ENCODE measurements around the gene MIAT. TPM values are rescaled to one million over a fixed set of nuclear protein-coding genes. Genes with fewer than 3 reads are reported as not detected.

MIAT gene
- total RNA-seq, 2 experiments from 2014 or later: 52.3 to 58.7 TPM

GRCh38 chr22:26617271-26618199 lies 39.9 kb upstream of the MIAT start, which contains the start of gene CRYBB1:
Gene CRYBB1, minus strand, starts transcription at chr22:26618027. Its CDS starts 1,708 bp downstream, at chr22:26616319.
- H3K27ac Mint-ChIP-seq: no peak within 1 kb of the TSS
- H3K27me3 Mint-ChIP-seq: no peaks in the 10 kb centered on the region
- no peaks in the 10 kb centered on the region for H3K4me1 Mint-ChIP-seq (ENCODE audit: low read depth)
- intact Hi-C loops (cut with micrococcal nuclease): no loop called here
- CTCF ChIA-PET: no interaction called here
- POLR2A ChIA-PET: no interaction called here
- no peaks in the 10 kb centered on the region for H3K36me3 Mint-ChIP-seq
- no peak for DNase-seq
- H3K4me3 Mint-ChIP-seq: no peak within 1 kb of the TSS
- no peaks in the 10 kb centered on the region for H3K9me3 Mint-ChIP-seq

GRCh38 chr22:26618455-26618854 lies 38.9 kb upstream of the MIAT start:
- Mint-ChIP-seq H3K27me3 (no peaks in the 10 kb centered on the region), H3K9me3 (no peaks in the 10 kb centered on the region), H3K27ac (no peak overlapping the region), H3K36me3 (no peaks in the 10 kb centered on the region), H3K4me1 (ENCODE audit: low read depth) (no peaks in the 10 kb centered on the region), H3K4me3 (no peak overlapping the region)
- intact Hi-C loops (cut with micrococcal nuclease): no loop called here
- CTCF ChIA-PET: no interaction called here
- POLR2A ChIA-PET: no interaction called here
- no peak for DNase-seq

- Mint-ChIP-seq H3K4me3 (no peak overlapping the region), H3K27ac (no peak overlapping the region), H3K36me3 (no peaks in the 10 kb centered on the region), H3K9me3 (peaks cover 3% of the 10 kb centered on the region), H3K4me1 (ENCODE audit: low read depth) (no peaks in the 10 kb centered on the region), H3K27me3 (no peaks in the 10 kb centered on the region)
- CTCF ChIA-PET: no interaction called here
- intact Hi-C loops (cut with micrococcal nuclease): no loop called here
- DNase-seq: no peak
- POLR2A ChIA-PET: no interaction called here
These were observed 37.9 kb upstream of the MIAT start for GRCh38 chr22:26619510-26619909.

- Mint-ChIP-seq H3K4me3 (no peak overlapping the region), H3K27ac (no peak overlapping the region), H3K36me3 (no peaks in the 10 kb centered on the region), H3K27me3 (no peaks in the 10 kb centered on the region), H3K9me3 (peaks cover 3% of the 10 kb centered on the region), H3K4me1 (ENCODE audit: low read depth) (no peaks in the 10 kb centered on the region)
- DNase-seq: no peak
- intact Hi-C loops (cut with micrococcal nuclease): no loop called here
- ChIA-PET POLR2A (no interaction called here), CTCF (no interaction called here)
These were observed 37.2 kb upstream of the MIAT start for GRCh38 chr22:26620197-26620596.

GRCh38 chr22:26621663-26622062 lies 35.7 kb upstream of the MIAT start, which contains the start of gene CRYBA4:
Gene CRYBA4, plus strand, starts transcription at chr22:26621963. Its CDS starts 634 bp downstream, at chr22:26622597.
- H3K27ac Mint-ChIP-seq: no peak within 1 kb of the TSS
- no peak for DNase-seq
- no peaks in the 10 kb centered on the region for H3K27me3 Mint-ChIP-seq
- H3K4me1 Mint-ChIP-seq (ENCODE audit: low read depth): no peaks in the 10 kb centered on the region
- no peaks in the 10 kb centered on the region for H3K36me3 Mint-ChIP-seq
- ChIA-PET POLR2A (no interaction called here), CTCF (no interaction called here)
- H3K9me3 Mint-ChIP-seq: peaks cover 3% of the 10 kb centered on the region
- H3K4me3 Mint-ChIP-seq: no peak within 1 kb of the TSS
- intact Hi-C loops (cut with micrococcal nuclease): no loop called here

GRCh38 chr22:26623984-26624383 lies 33.4 kb upstream of the MIAT start:
- POLR2A ChIA-PET: no interaction called here

GRCh38 chr22:26624803-26625202 lies 32.6 kb upstream of the MIAT start:
- Mint-ChIP-seq H3K4me1 (ENCODE audit: low read depth) (peaks cover 3% of the 10 kb centered on the region), H3K4me3 (no peak overlapping the region), H3K27me3 (no peaks in the 10 kb centered on the region), H3K9me3 (peaks cover 3% of the 10 kb centered on the region), H3K36me3 (no peaks in the 10 kb centered on the region), H3K27ac (no peak overlapping the region)
- CTCF ChIA-PET: interaction anchor here (0.9 to 1.4 kb wide), 3 partner anchors 8 to 40 kb away, joined by 3 to 4 read pairs (median 4); no protein-coding TSS in a partner anchor
- intact Hi-C loops (cut with micrococcal nuclease): no loop called here
- DNase-seq: no peak
- POLR2A ChIA-PET: interaction anchor here (0.5 kb wide), 1 partner anchor 108 kb away, joined by 3 read pairs; no protein-coding TSS in a partner anchor

More at GRCh38 chr22:26623984-26624383, 33.4 kb upstream of the MIAT start:
- CTCF ChIA-PET: interaction anchor here (0.9 to 1.4 kb wide), 3 partner anchors 9 to 41 kb away, joined by 3 to 4 read pairs (median 4); no protein-coding TSS in a partner anchor
- no peaks in the 10 kb centered on the region for H3K36me3 Mint-ChIP-seq
- intact Hi-C loops (cut with micrococcal nuclease): no loop called here
- DNase-seq: no peak
- H3K27ac Mint-ChIP-seq: no peak overlapping the region
- H3K4me1 Mint-ChIP-seq (ENCODE audit: low read depth): peaks cover 3% of the 10 kb centered on the region
- H3K27me3 Mint-ChIP-seq: no peaks in the 10 kb centered on the region
- H3K4me3 Mint-ChIP-seq: no peak overlapping the region
- H3K9me3 Mint-ChIP-seq: peaks cover 3% of the 10 kb centered on the region

GRCh38 chr22:26629988-26630761 lies 27.2 kb upstream of the MIAT start:
- no peak overlapping the region for H3K4me3 Mint-ChIP-seq
- intact Hi-C loops (cut with micrococcal nuclease): no loop called here
- no peak overlapping the region for H3K27ac Mint-ChIP-seq
- H3K36me3 Mint-ChIP-seq: no peaks in the 10 kb centered on the region
- H3K27me3 Mint-ChIP-seq: no peaks in the 10 kb centered on the region
- DNase-seq: no peak
- H3K4me1 Mint-ChIP-seq (ENCODE audit: low read depth): peaks cover 9% of the 10 kb centered on the region
- CTCF ChIA-PET: interaction anchor here (0.6 kb wide), 1 partner anchor 169 kb away, joined by 3 read pairs; no protein-coding TSS in a partner anchor
- H3K9me3 Mint-ChIP-seq: no peaks in the 10 kb centered on the region
- POLR2A ChIA-PET: interaction anchor here (1.2 kb wide), 1 partner anchor 12 kb away, joined by 3 read pairs; no protein-coding TSS in a partner anchor

- intact Hi-C loops (cut with micrococcal nuclease): no loop called here
- ChIA-PET CTCF (no interaction called here), POLR2A (interaction anchor here (0.6 kb wide), 1 partner anchor 26 kb away, joined by 5 read pairs; the partner anchor contains the start of gene MIAT)
These were observed 26.1 kb upstream of the MIAT start for GRCh38 chr22:26631282-26631681.

GRCh38 chr22:26632422-26633155 lies 24.8 kb upstream of the MIAT start:
- Mint-ChIP-seq H3K4me3 (no peak overlapping the region), H3K36me3 (no peaks in the 10 kb centered on the region), H3K27ac (no peak overlapping the region), H3K9me3 (no peaks in the 10 kb centered on the region), H3K4me1 (ENCODE audit: low read depth) (peaks cover 7% of the 10 kb centered on the region), H3K27me3 (no peaks in the 10 kb centered on the region)
- intact Hi-C loops (cut with micrococcal nuclease): no loop called here
- DNase-seq: no peak
- CTCF ChIA-PET: interaction anchor here (0.8 to 0.9 kb wide), 2 partner anchors 9 to 10 kb away, joined by 4 read pairs; no protein-coding TSS in a partner anchor
- POLR2A ChIA-PET: no interaction called here

More at GRCh38 chr22:26631282-26631681, 26.1 kb upstream of the MIAT start:
- Mint-ChIP-seq H3K27ac (no peak overlapping the region), H3K4me1 (ENCODE audit: low read depth) (peaks cover 9% of the 10 kb centered on the region), H3K4me3 (no peak overlapping the region), H3K9me3 (no peaks in the 10 kb centered on the region), H3K36me3 (no peaks in the 10 kb centered on the region), H3K27me3 (no peaks in the 10 kb centered on the region)
- DNase-seq: no peak

GRCh38 chr22:26634189-26634588 lies 23.2 kb upstream of the MIAT start:
- DNase-seq: no peak
- Mint-ChIP-seq H3K36me3 (no peaks in the 10 kb centered on the region), H3K27ac (no peak overlapping the region), H3K27me3 (no peaks in the 10 kb centered on the region), H3K4me3 (no peak overlapping the region), H3K4me1 (ENCODE audit: low read depth) (peaks cover 7% of the 10 kb centered on the region), H3K9me3 (no peaks in the 10 kb centered on the region)
- ChIA-PET CTCF (no interaction called here), POLR2A (no interaction called here)
- intact Hi-C loops (cut with micrococcal nuclease): no loop called here
